GM21447 (cell line): ENCODE results near the gene KIF6.
A peak's percentile ranks its signal among the peaks of the same experiment; 100 is the strongest.

Experiments
- ATAC-seq: cut with Tn5 transposase; IDR thresholded peaks from one replicate; pipeline ENCODE4 v1.9.1; 2021; ENCODE audit not compliant: unreplicated experiment

KIF6 gene

GRCh38 chr6:39426073-39426456, 299.1 kb downstream of the KIF6 start:
- ATAC-seq: no peak

- ATAC-seq: no peak
Measured at GRCh38 chr6:39425346-39426072, 299.7 kb downstream of the KIF6 start.

GRCh38 chr6:39424831-39425230, 300.4 kb downstream of the KIF6 start:
- no peak for ATAC-seq

GRCh38 chr6:39422238-39422637, 303.0 kb downstream of the KIF6 start:
- no peak for ATAC-seq

GRCh38 chr6:39421383-39422225, 303.6 kb downstream of the KIF6 start:
- no peak for ATAC-seq

GRCh38 chr6:39420300-39421265, 304.6 kb downstream of the KIF6 start:
- no peak for ATAC-seq

- no peak for ATAC-seq
Measured at GRCh38 chr6:39419607-39420006, 305.6 kb downstream of the KIF6 start.

- no peak for ATAC-seq
Measured at GRCh38 chr6:39417440-39417839, 307.8 kb downstream of the KIF6 start.

- ATAC-seq: no peak
Measured at GRCh38 chr6:39416728-39417127, 308.5 kb downstream of the KIF6 start.

- ATAC-seq: no peak
Measured at GRCh38 chr6:39416026-39416425, 309.2 kb downstream of the KIF6 start.

GRCh38 chr6:39415482-39415881, 309.7 kb downstream of the KIF6 start:
- ATAC-seq: no peak

GRCh38 chr6:39411465-39411864, 313.7 kb downstream of the KIF6 start:
- no peak for ATAC-seq

- no peak for ATAC-seq
Measured at GRCh38 chr6:39411001-39411400, 314.2 kb downstream of the KIF6 start.

- no peak for ATAC-seq
Measured at GRCh38 chr6:39409889-39410288, 315.3 kb downstream of the KIF6 start.

- ATAC-seq: peak; percentile 81
Measured at GRCh38 chr6:39407446-39407993, 317.7 kb downstream of the KIF6 start.

GRCh38 chr6:39404312-39404711, 320.9 kb downstream of the KIF6 start:
- no peak for ATAC-seq

GRCh38 chr6:39403304-39403703, 321.9 kb downstream of the KIF6 start:
- no peak for ATAC-seq

- no peak for ATAC-seq
Measured at GRCh38 chr6:39402239-39402751, 322.9 kb downstream of the KIF6 start.

- ATAC-seq: no peak
Measured at GRCh38 chr6:39401376-39401775, 323.8 kb downstream of the KIF6 start.

GRCh38 chr6:39400026-39400425, 325.2 kb downstream of the KIF6 start:
- no peak for ATAC-seq

- ATAC-seq: no peak
Measured at GRCh38 chr6:39396854-39397253, 328.4 kb downstream of the KIF6 start.
